Fibroblast of lung (primary cell): ENCODE data around the gene GOLPH3L. TPM values are rescaled to one million over a fixed set of nuclear protein-coding genes. Genes with fewer than 3 reads are reported as not detected.
"Not testable (repeated sequence)": the region's sequence is repeated elsewhere in the genome, so short reads cannot be mapped to it uniquely, and the experiment has no call there.

Source experiments
- DNase-seq, 2 donors: peaks; one replicate each; pipeline versions ENCODE4 v3.0.0 to v3.0.0-alpha.2; 2010; ENCODE audit warnings: low read depth in 2 of 2
- H2AFZ ChIP-seq: 2 replicates; pipeline ENCODE4 v1.5.1; 2012; ENCODE audit warnings: low read length, control low read depth, inconsistent platforms
- H3K27ac ChIP-seq: 2 replicates; pipeline ENCODE4 v1.5.1; 2011; ENCODE audit warnings: low read length, control low read depth; ENCODE audit not compliant: insufficient read depth
- H3K27me3 ChIP-seq: 2 replicates; pipeline ENCODE4 v1.5.1; 2011; ENCODE audit warnings: mild to moderate bottlenecking, low read length; ENCODE audit not compliant: control insufficient read depth, insufficient read depth
- H3K36me3 ChIP-seq: 2 replicates; pipeline ENCODE4 v1.5.1; 2011; ENCODE audit warnings: low read length; ENCODE audit not compliant: control insufficient read depth, insufficient read depth
- H3K4me1 ChIP-seq: 2 replicates; pipeline ENCODE4 v1.5.1; 2011; ENCODE audit warnings: low read length; ENCODE audit not compliant: control insufficient read depth, insufficient read depth; ENCODE audit errors: extremely low read depth
- H3K4me2 ChIP-seq: 2 replicates; pipeline ENCODE4 v1.5.1; 2011; ENCODE audit warnings: low read length, control low read depth; ENCODE audit not compliant: insufficient read depth; ENCODE audit errors: extremely low read depth
- H3K4me3 ChIP-seq, 4 experiments: fragments of 200-600 bp in 1 of 4; sonication (generic) in 1 of 4; replicated peaks in 1 of 4; 2 replicates each; pipeline ENCODE4 v1.5.1; 2011 to 2016; ENCODE audit warnings: low read length in 4 of 4, low read depth in 3 of 4, mild to moderate bottlenecking in 3 of 4, control low read depth in 2 of 4, inconsistent platforms in 1 of 4, mixed read lengths in 1 of 4; ENCODE audit not compliant: insufficient read depth in 1 of 4; ENCODE audit errors: control extremely low read depth in 1 of 4
- H3K79me2 ChIP-seq: 2 replicates; pipeline ENCODE4 v1.5.1; 2012; ENCODE audit warnings: mild to moderate bottlenecking, low read length, inconsistent platforms; ENCODE audit not compliant: control insufficient read depth, insufficient read depth
- H3K9ac ChIP-seq: 2 replicates; pipeline ENCODE4 v1.5.1; 2011; ENCODE audit warnings: mild to moderate bottlenecking, low read length, control low read depth; ENCODE audit not compliant: insufficient read depth
- H3K9me3 ChIP-seq: 2 replicates; pipeline ENCODE4 v1.5.1; 2012; ENCODE audit warnings: low read depth, low read length; ENCODE audit not compliant: control insufficient read depth, insufficient read depth
- H4K20me1 ChIP-seq: 2 replicates; pipeline ENCODE4 v1.5.1; 2011; ENCODE audit warnings: low read length; ENCODE audit not compliant: control insufficient read depth, insufficient read depth; ENCODE audit errors: extremely low read depth
- CTCF ChIP-seq, 2 donors: IDR thresholded peaks in 1 of 2; conservative IDR thresholded peaks in 1 of 2; 1 replicate in 1 of 2; 2 replicates in 1 of 2; pipeline ENCODE4 v1.5.1; 2011 to 2012; ENCODE audit warnings: low read length in 2 of 2, control low read depth in 1 of 2, inconsistent platforms in 1 of 2, low read depth in 1 of 2, mild to moderate bottlenecking in 1 of 2
- EZH2 ChIP-seq: IDR thresholded peaks from 2 replicates; pipeline ENCODE4 v1.5.1; 2012; ENCODE audit warnings: low read length, control low read depth, mild to moderate bottlenecking; ENCODE audit errors: missing control alignments
- polyA plus RNA-seq, 2 donors: library from polyadenylated mRNA; depleted of rRNA in 1 of 2; stranded (reverse) in 1 of 2; unstranded in 1 of 2; fragments of >200 nt; gene quantifications; 2 replicates each; pipeline ENCODE4 v1.2.1, GENCODE V29; 2011 to 2012; ENCODE audit warnings: missing spikeins in 1 of 2
- total RNA-seq: library from RNA; depleted of rRNA; stranded (reverse); fragments of >200 nt; gene quantifications from 2 replicates; pipeline ENCODE4 v1.2.1, GENCODE V29; 2014

Gene GOLPH3L
- total and polyA plus RNA-seq, 2 donors (not counting 1 experiment from before 2014, with no cell fraction given): 11.1 to 28.7 TPM

- H3K4me2 ChIP-seq: no peak overlapping the region
- H3K27me3 ChIP-seq: no peaks in the 10 kb centered on the region
- no peaks in the 10 kb centered on the region for H3K4me1 ChIP-seq
- peaks cover 2% of the 10 kb centered on the region for H3K36me3 ChIP-seq
- H3K79me2 ChIP-seq: no peaks in the 10 kb centered on the region
- no peak overlapping the region for H3K9ac ChIP-seq
- no peak overlapping the region for H3K4me3 ChIP-seq
- H3K9me3 ChIP-seq: no peaks in the 10 kb centered on the region
- H3K27ac ChIP-seq: no peak overlapping the region
- no peak for DNase-seq
- no peaks in the 10 kb centered on the region for H4K20me1 ChIP-seq
- H2AFZ ChIP-seq: no peak overlapping the region
- TF ChIP-seq EZH2 (no peak), CTCF (conservative IDR thresholded peaks at IDR 0.05 in 1 of 2, IDR thresholded peaks at IDR 0.05 in 1 of 2; ENCODE audit: low read depth in 1 of 2, low read length in 2 of 2) (no peak)
These were observed 47.4 kb downstream of the GOLPH3L start for GRCh38 chr1:150649441-150650075.

- H3K27me3 ChIP-seq: no peaks in the 10 kb centered on the region
- no peak overlapping the region for H3K4me3 ChIP-seq
- H3K4me1 ChIP-seq: no peaks in the 10 kb centered on the region
- H3K4me2 ChIP-seq: no peak overlapping the region
- H3K36me3 ChIP-seq: no peaks in the 10 kb centered on the region
- no peaks in the 10 kb centered on the region for H4K20me1 ChIP-seq
- no peak overlapping the region for H2AFZ ChIP-seq
- no peak for DNase-seq
- no peaks in the 10 kb centered on the region for H3K9me3 ChIP-seq
- TF ChIP-seq EZH2: no peak
- no peak for TF ChIP-seq CTCF (conservative IDR thresholded peaks at IDR 0.05 in 1 of 2, IDR thresholded peaks at IDR 0.05 in 1 of 2; ENCODE audit: low read depth in 1 of 2, low read length in 2 of 2)
- H3K27ac ChIP-seq: no peak overlapping the region
- no peak overlapping the region for H3K9ac ChIP-seq
- H3K79me2 ChIP-seq: no peaks in the 10 kb centered on the region
These were observed 54.7 kb downstream of the GOLPH3L start for GRCh38 chr1:150642296-150642695.

DNA sequence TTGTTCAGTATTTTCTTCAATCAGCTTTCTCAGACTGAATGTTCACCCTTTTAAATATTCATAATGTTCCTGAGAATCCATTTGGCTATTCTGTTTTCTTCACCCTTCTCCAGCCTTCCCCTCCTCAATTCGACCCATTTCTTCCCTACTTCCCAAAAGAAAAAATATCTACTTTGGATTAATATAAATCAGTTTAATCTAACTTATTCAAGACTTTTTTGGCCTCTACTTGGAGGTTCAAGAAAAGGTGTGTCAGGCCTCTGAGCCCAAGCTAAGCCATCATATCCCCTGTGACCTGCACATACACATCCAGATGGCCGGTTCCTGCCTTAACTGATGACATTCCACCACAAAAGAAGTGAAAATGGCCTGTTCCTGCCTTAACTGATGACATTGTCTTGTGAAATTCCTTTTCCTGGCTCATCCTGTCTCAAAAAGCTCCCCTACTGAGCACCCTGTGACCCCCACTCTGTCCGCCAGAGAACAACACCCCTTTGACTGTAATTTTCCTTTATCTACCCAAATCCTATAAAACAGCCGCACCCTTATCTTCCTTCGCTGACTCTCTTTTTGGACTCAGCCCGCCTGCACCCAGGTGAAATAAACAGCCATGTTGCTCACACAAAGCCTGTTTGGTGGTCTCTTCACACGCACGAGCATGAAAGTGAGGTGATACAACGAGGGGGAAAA lies 55.7 kb downstream of the GOLPH3L start:
- not testable (repeated sequence) for H3K79me2 ChIP-seq, H3K9me3 ChIP-seq, H3K36me3 ChIP-seq, H2AFZ ChIP-seq, H3K4me1 ChIP-seq, H3K27ac ChIP-seq, H3K4me3 ChIP-seq, DNase-seq, H3K4me2 ChIP-seq, H3K9ac ChIP-seq, H3K27me3 ChIP-seq, H4K20me1 ChIP-seq

GRCh38 chr1:150638430-150638829 lies 58.5 kb downstream of the GOLPH3L start:
- H3K4me2 ChIP-seq, H3K36me3 ChIP-seq, H2AFZ ChIP-seq, H3K4me1 ChIP-seq, H3K27me3 ChIP-seq, H4K20me1 ChIP-seq, H3K9me3 ChIP-seq, H3K4me3 ChIP-seq, DNase-seq, H3K27ac ChIP-seq, H3K79me2 ChIP-seq, H3K9ac ChIP-seq: not testable (repeated sequence)

DNA sequence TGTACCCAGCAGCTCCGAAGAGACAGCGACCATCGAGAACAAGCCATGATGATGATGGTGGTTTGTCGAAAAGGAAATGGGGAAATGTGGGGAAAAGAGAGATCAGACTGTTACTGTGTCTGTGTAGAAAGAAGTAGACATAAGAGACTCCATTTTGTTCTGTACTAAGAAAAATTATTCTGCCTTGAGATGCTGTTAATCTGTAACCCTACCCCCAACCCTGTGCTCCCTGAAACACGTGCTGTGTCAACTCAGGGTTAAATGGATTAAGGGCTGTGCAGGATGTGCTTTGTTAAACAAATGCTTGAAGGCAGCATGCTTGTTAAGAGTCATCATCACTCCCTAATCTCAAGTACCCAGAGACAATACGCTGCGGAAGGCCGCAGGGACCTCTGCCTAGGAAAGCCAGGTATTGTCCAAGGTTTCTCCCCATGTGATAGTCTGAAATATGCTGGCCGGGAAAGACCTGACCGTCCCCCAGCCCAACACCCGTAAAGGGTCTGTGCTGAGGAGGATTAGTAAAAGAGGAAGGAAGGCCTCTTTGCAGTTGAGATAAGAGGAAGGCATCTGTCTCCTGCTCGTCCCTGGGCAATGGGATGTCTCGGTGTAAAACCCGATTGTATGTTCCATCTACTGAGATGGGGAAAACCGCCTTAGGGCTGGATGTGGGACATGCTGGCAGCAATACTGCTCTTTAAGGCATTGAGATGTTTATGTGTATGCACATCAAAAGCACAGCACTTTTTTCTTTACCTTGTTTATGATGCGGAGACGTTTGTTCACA lies 61.9 kb downstream of the GOLPH3L start:
- H3K9me3 ChIP-seq, H3K4me3 ChIP-seq, H3K36me3 ChIP-seq, H3K27ac ChIP-seq, H2AFZ ChIP-seq, H3K9ac ChIP-seq, H4K20me1 ChIP-seq, H3K4me1 ChIP-seq, H3K27me3 ChIP-seq, H3K4me2 ChIP-seq, DNase-seq, H3K79me2 ChIP-seq: not testable (repeated sequence)
